GM12878 (cell line): Measurements from ENCODE around the gene DUOXA1. TPM values are rescaled to one million over a fixed set of nuclear protein-coding genes. Genes with fewer than 3 reads are reported as not detected.

Experiments
- ATAC-seq: fragments of 200-7000 bp; cut with Tn5 transposase; 3 replicates; pipeline ENCODE4 v1.9.1; 2020; ENCODE audit warnings: mild to moderate bottlenecking, moderate library complexity
- BruUV-seq: library from RNA; stranded (reverse); fragments of 400-500 nt; replicated peaks from 2 replicates; lab custom pipeline; 2021; lab: Mats Ljungman, UMichigan
- CTCF ChIA-PET: fragments of 300-600 bp; sonication (Branson Sonifier 250); formaldehyde crosslinking; extraction: SDS; loops from one replicate; lab custom pipeline; 2021; ENCODE audit warnings: inconsistent platforms; lab: Yijun Ruan, JAX
- POLR2A ChIA-PET: fragments of 350-600 bp; formaldehyde crosslinking; extraction: SDS; loops from one replicate; lab custom pipeline; 2021; ENCODE audit warnings: inconsistent platforms; lab: Charles Lee
- RAD21 ChIA-PET: fragments of 300-600 bp; sonication (Branson Sonifier 250); formaldehyde crosslinking; loops from one replicate; lab custom pipeline; 2023; ENCODE audit warnings: antibody characterized with exemption; ENCODE audit not compliant: unreplicated experiment; lab: Charles Lee
- SMC1A ChIA-PET: fragments of 300-600 bp; sonication (Branson Sonifier 250); formaldehyde crosslinking; loops from one replicate; lab custom pipeline; 2023; ENCODE audit not compliant: unreplicated experiment, uncharacterized antibody; lab: Charles Lee
- DNase-seq: peaks from one replicate; pipeline ENCODE4 v3.0.0-alpha.2; 2011; ENCODE audit warnings: low read depth, low spot score
- FAIRE-seq: peaks from 3 replicates; lab custom pipeline; 2011; peaks lifted over from hg19 to GRCh38; lab: Jason Lieb, UNC
- H2AFZ ChIP-seq: 2 replicates; pipeline ENCODE4 v1.6.0; 2011; ENCODE audit warnings: low read depth, low read length, control low read depth; ENCODE audit not compliant: control insufficient read depth
- H3K27ac ChIP-seq: 2 replicates; pipeline ENCODE4 v1.5.1; 2011; ENCODE audit warnings: control low read depth; ENCODE audit not compliant: control insufficient read depth, insufficient read depth
- H3K27me3 ChIP-seq, 2 experiments: replicated peaks in 1 of 2; 2 replicates each; pipeline versions ENCODE4 v1.6.0 to v1.6.1; 2011; ENCODE audit warnings: low read length in 1 of 2; ENCODE audit not compliant: control insufficient read depth in 2 of 2, insufficient read depth in 2 of 2
- H3K36me3 ChIP-seq, 2 experiments: 2 replicates each; pipeline ENCODE4 v1.5.1; 2011; ENCODE audit warnings: low read length in 1 of 2; ENCODE audit not compliant: control insufficient read depth in 2 of 2, insufficient read depth in 2 of 2
- H3K4me1 ChIP-seq: 2 replicates; pipeline ENCODE4 v1.6.1; 2011; ENCODE audit warnings: mild to moderate bottlenecking, low read length, moderate library complexity, mixed read lengths; ENCODE audit not compliant: control insufficient read depth, insufficient read depth
- H3K4me2 ChIP-seq: 2 replicates; pipeline ENCODE4 v1.6.0; 2011; ENCODE audit warnings: control low read depth; ENCODE audit not compliant: control insufficient read depth, insufficient read depth
- H3K4me3 ChIP-seq: fragments of 200-600 bp; sonication (generic); 2 replicates; pipeline ENCODE4 v1.5.1; 2016
- H3K79me2 ChIP-seq: 2 replicates; pipeline ENCODE4 v1.6.0; 2011; ENCODE audit warnings: low read length; ENCODE audit not compliant: control insufficient read depth, insufficient read depth
- H3K9ac ChIP-seq: 2 replicates; pipeline ENCODE4 v1.8.0; 2011; ENCODE audit warnings: low read length, control low read depth, mixed read lengths; ENCODE audit not compliant: control insufficient read depth, insufficient read depth
- H3K9me3 ChIP-seq: replicated peaks from 3 replicates; pipeline ENCODE4 v1.5.1; 2011; ENCODE audit warnings: mild to moderate bottlenecking, low read length; ENCODE audit not compliant: control insufficient read depth, insufficient read depth
- H4K20me1 ChIP-seq: 2 replicates; pipeline ENCODE4 v1.6.0; 2011; ENCODE audit not compliant: control insufficient read depth, insufficient read depth
- BCL11A ChIP-seq: IDR thresholded peaks from 2 replicates; pipeline ENCODE4 v1.6.1; 2011; ENCODE audit warnings: low read depth, low read length
- CEBPZ ChIP-seq: fragments of 150-350 bp; IDR thresholded peaks from 2 replicates; pipeline ENCODE4 v1.6.1; 2016; ENCODE audit warnings: low read depth, low read length
- CHD2 ChIP-seq: IDR thresholded peaks from 2 replicates; pipeline ENCODE4 v1.6.1; 2011; ENCODE audit warnings: low read depth, low read length, improper control_type of control experiment, borderline replicate concordance
- FOXK2 ChIP-seq: fragments of 450-650 bp; IDR thresholded peaks from 2 replicates; pipeline ENCODE4 v1.6.1; 2017; ENCODE audit warnings: mild to moderate bottlenecking, moderate library complexity
- LARP7 ChIP-seq: fragments of 450-650 bp; IDR thresholded peaks from 2 replicates; pipeline ENCODE4 v1.6.1; 2017; ENCODE audit warnings: mild to moderate bottlenecking
- MYB ChIP-seq: fragments of 150-350 bp; IDR thresholded peaks from 2 replicates; pipeline ENCODE4 v1.6.1; 2014; ENCODE audit warnings: mild to moderate bottlenecking, low read depth, low read length, borderline replicate concordance
- SMAD5 ChIP-seq: IDR thresholded peaks from 2 replicates; pipeline ENCODE4 v1.6.1; 2016; ENCODE audit warnings: antibody characterized with exemption, low read depth
- ZBTB33 ChIP-seq: fragments of 450-650 bp; IDR thresholded peaks from 2 replicates; pipeline ENCODE4 v1.6.1; 2017; ENCODE audit warnings: mild to moderate bottlenecking
- ZNF207 ChIP-seq: fragments of 450-650 bp; IDR thresholded peaks from 2 replicates; pipeline ENCODE4 v1.6.1; 2014; ENCODE audit warnings: antibody characterized with exemption, mild to moderate bottlenecking, borderline replicate concordance
- WGBS: methylation state at CpG from one replicate; pipeline ENCODE4 v1.1.6; 2016; ENCODE audit warnings: low lambda C conversion rate; ENCODE audit not compliant: insufficient replicate concordance, insufficient coverage; ENCODE audit errors: missing lambda C conversion rate; 5-methylcytosine and 5-hydroxymethylcytosine counted together
- in situ Hi-C: fragments of 300-500 bp; cut with MboI; formaldehyde crosslinking; loops from 9 replicates; pipeline ENCODE4 v1.14.3; 2018; ENCODE audit warnings: mixed read lengths
- intact Hi-C: fragments of 100-400 bp; cut with micrococcal nuclease; formaldehyde crosslinking; loops from one replicate; pipeline ENCODE4 v1.14.2; 2022; ENCODE audit not compliant: unreplicated experiment
- polyA plus RNA-seq, 11 experiments: library from polyadenylated mRNA; depleted of rRNA in 4 of 11; unstranded in 6 of 11; stranded (reverse) in 5 of 11; fragments of >200 nt; fragmentation: Nextera tagmentation in 4 of 11; fragmentation: Illumina TruSeq in 1 of 11; extraction: Ambion mirVana in 4 of 11; extraction: Trizol in 1 of 11; gene quantifications; 1 replicate in 1 of 11; 2 replicates in 10 of 11; pipeline versions ENCODE4 v1.2.1 to v1.2.3, GENCODE V29; 2011 to 2016; ENCODE audit warnings: inconsistent platforms in 2 of 11, missing spikeins in 2 of 11, low read depth in 1 of 11
- total RNA-seq, 4 experiments: library from RNA; depleted of rRNA in 3 of 4; stranded (reverse); fragments of >200 nt in 3 of 4; fragmentation: Illumina TruSeq in 1 of 4; extraction: Trizol in 1 of 4; gene quantifications; 2 replicates each; pipeline versions ENCODE4 v1.2.1 to v1.2.3, GENCODE V29; 2013 to 2021

DUOXA1 gene
- total and polyA plus RNA-seq, 10 of the 15 experiments (the other 5 are each of a cell fraction or from before 2014, with no cell fraction given) = 0.08 TPM; not detected in 9

- TF ChIP-seq CHD2 = no peak
Observed at GRCh38 chr15:45095661-45096060, 34.0 kb downstream of the DUOXA1 start (continued).

GRCh38 chr15:45094358-45094730 lies 35.3 kb downstream of the DUOXA1 start:
- RAD21 ChIA-PET = no interaction called here
- intact Hi-C loops = no loop called here
- TF ChIP-seq CEBPZ = no peak
- no peak for TF ChIP-seq ZBTB33
- no peak for TF ChIP-seq FOXK2
- no peak for TF ChIP-seq LARP7
- TF ChIP-seq MYB = no peak
- TF ChIP-seq BCL11A = no peak
- TF ChIP-seq ZNF207 = no peak
- no peak for TF ChIP-seq SMAD5

More at GRCh38 chr15:45094358-45094730, 35.3 kb downstream of the DUOXA1 start:
- DNase-seq (no peak), ATAC-seq (no peak), FAIRE-seq (no peak)
- Histone ChIP-seq H3K27ac (no peak overlapping the region), H3K27me3 (no peaks in the 10 kb centered on the region; a peak in 2 of 4 replicates), H3K36me3 (no peaks in the 10 kb centered on the region), H3K9me3 (no peaks in the 10 kb centered on the region), H3K4me2 (no peak overlapping the region), H4K20me1 (no peaks in the 10 kb centered on the region), H3K4me1 (no peaks in the 10 kb centered on the region), H2AFZ (no peak overlapping the region), H3K79me2 (no peaks in the 10 kb centered on the region), H3K9ac (no peak overlapping the region), H3K4me3 (no peak overlapping the region)
- WGBS = 0% methylated on average over 4 of the region's 9 CpGs
- SMC1A ChIA-PET = no interaction called here
- in situ Hi-C loops = no loop called here
- POLR2A ChIA-PET = interaction anchor here (1.0 kb wide), 1 partner anchor 11 kb away, joined by 3 read pairs; no protein-coding TSS in a partner anchor
- CTCF ChIA-PET = no interaction called here
- no TSS peak for BruUV-seq
